ENCODE results near the gene ZNF790.
A peak's percentile ranks its signal among the peaks of the same experiment; 100 is the strongest.

The ZNF790 gene

GRCh38 chr19:36837906-36838783 lies at the start of gene ZNF790:
ZNF790 (minus strand) TSS chr19:36838387; CDS start chr19:36825619, 12,768 bp downstream.
- TF ChIP-seq EGR1 (IDR thresholded peaks at IDR 0.05): no peak
- peak; percentile 35; the same call in 1 of the 2 replicates for TF ChIP-seq TAF1 (IDR thresholded peaks at IDR 0.05; ENCODE audit: low read depth)
- TF ChIP-seq EP300 (IDR thresholded peaks at IDR 0.05; ENCODE audit: borderline replicate concordance): no peak
- no peak for TF ChIP-seq TEAD4 (IDR thresholded peaks at IDR 0.05)
- TF ChIP-seq MAX (IDR thresholded peaks at IDR 0.05): peak; percentile 47
- 0 out of 2 replicates have a peak, but pooled peaks have one; percentile 3 for TF ChIP-seq CREB1 (IDR thresholded peaks at IDR 0.05; ENCODE audit: low read depth)
- TF ChIP-seq YY1 (IDR thresholded peaks at IDR 0.05; ENCODE audit: low read depth): peak; percentile 58; the same call in 1 of the 2 replicates
- TF ChIP-seq ZBTB7A (IDR thresholded peaks at IDR 0.05; ENCODE audit: low read depth): no peak
- TF ChIP-seq USF1 (IDR thresholded peaks at IDR 0.05): peak; percentile 12; the same call in 1 of the 2 replicates

GRCh38 chr19:36876993-36877938 lies 39.1 kb upstream of the ZNF790 start:
- TF ChIP-seq TCF12 (IDR thresholded peaks at IDR 0.05; ENCODE audit: low read depth): no peak
- TF ChIP-seq ZBTB7A (IDR thresholded peaks at IDR 0.05; ENCODE audit: low read depth): no peak
- TF ChIP-seq TEAD4 (IDR thresholded peaks at IDR 0.05): no peak
- no peak for TF ChIP-seq MAX (IDR thresholded peaks at IDR 0.05)
- no peak for TF ChIP-seq FOXM1 (IDR thresholded peaks at IDR 0.05; ENCODE audit: borderline replicate concordance, low read depth)
- no peak for TF ChIP-seq TAF1 (IDR thresholded peaks at IDR 0.05; ENCODE audit: low read depth)
- TF ChIP-seq CREB1 (IDR thresholded peaks at IDR 0.05; ENCODE audit: low read depth): no peak
- TF ChIP-seq RAD21 (IDR thresholded peaks at IDR 0.05; ENCODE audit: low read depth): no peak
- no peak for TF ChIP-seq YY1 (IDR thresholded peaks at IDR 0.05; ENCODE audit: low read depth)
- no peak for TF ChIP-seq NFIC (IDR thresholded peaks at IDR 0.05)
- no peak for TF ChIP-seq EGR1 (IDR thresholded peaks at IDR 0.05)
- no peak for TF ChIP-seq EP300 (IDR thresholded peaks at IDR 0.05; ENCODE audit: borderline replicate concordance)
- TF ChIP-seq, protein P1, sequence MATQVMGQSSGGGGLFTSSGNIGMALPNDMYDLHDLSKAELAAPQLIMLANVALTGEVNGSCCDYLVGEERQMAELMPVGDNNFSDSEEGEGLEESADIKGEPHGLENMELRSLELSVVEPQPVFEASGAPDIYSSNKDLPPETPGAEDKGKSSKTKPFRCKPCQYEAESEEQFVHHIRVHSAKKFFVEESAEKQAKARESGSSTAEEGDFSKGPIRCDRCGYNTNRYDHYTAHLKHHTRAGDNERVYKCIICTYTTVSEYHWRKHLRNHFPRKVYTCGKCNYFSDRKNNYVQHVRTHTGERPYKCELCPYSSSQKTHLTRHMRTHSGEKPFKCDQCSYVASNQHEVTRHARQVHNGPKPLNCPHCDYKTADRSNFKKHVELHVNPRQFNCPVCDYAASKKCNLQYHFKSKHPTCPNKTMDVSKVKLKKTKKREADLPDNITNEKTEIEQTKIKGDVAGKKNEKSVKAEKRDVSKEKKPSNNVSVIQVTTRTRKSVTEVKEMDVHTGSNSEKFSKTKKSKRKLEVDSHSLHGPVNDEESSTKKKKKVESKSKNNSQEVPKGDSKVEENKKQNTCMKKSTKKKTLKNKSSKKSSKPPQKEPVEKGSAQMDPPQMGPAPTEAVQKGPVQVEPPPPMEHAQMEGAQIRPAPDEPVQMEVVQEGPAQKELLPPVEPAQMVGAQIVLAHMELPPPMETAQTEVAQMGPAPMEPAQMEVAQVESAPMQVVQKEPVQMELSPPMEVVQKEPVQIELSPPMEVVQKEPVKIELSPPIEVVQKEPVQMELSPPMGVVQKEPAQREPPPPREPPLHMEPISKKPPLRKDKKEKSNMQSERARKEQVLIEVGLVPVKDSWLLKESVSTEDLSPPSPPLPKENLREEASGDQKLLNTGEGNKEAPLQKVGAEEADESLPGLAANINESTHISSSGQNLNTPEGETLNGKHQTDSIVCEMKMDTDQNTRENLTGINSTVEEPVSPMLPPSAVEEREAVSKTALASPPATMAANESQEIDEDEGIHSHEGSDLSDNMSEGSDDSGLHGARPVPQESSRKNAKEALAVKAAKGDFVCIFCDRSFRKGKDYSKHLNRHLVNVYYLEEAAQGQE (IDR thresholded peaks at IDR 0.05; ENCODE audit: low read depth): no peak
- TF ChIP-seq USF1 (IDR thresholded peaks at IDR 0.05): no peak
- TF ChIP-seq CEBPB (IDR thresholded peaks at IDR 0.05): no peak

- no peak for TF ChIP-seq EGR1 (IDR thresholded peaks at IDR 0.05)
- TF ChIP-seq, protein P1 (IDR thresholded peaks at IDR 0.05; ENCODE audit: low read depth): no peak
- no peak for TF ChIP-seq TAF1 (IDR thresholded peaks at IDR 0.05; ENCODE audit: low read depth)
- no peak for TF ChIP-seq MAX (IDR thresholded peaks at IDR 0.05)
Observed at GRCh38 chr19:36851898-36852297, 13.7 kb upstream of the ZNF790 start.

DNA sequence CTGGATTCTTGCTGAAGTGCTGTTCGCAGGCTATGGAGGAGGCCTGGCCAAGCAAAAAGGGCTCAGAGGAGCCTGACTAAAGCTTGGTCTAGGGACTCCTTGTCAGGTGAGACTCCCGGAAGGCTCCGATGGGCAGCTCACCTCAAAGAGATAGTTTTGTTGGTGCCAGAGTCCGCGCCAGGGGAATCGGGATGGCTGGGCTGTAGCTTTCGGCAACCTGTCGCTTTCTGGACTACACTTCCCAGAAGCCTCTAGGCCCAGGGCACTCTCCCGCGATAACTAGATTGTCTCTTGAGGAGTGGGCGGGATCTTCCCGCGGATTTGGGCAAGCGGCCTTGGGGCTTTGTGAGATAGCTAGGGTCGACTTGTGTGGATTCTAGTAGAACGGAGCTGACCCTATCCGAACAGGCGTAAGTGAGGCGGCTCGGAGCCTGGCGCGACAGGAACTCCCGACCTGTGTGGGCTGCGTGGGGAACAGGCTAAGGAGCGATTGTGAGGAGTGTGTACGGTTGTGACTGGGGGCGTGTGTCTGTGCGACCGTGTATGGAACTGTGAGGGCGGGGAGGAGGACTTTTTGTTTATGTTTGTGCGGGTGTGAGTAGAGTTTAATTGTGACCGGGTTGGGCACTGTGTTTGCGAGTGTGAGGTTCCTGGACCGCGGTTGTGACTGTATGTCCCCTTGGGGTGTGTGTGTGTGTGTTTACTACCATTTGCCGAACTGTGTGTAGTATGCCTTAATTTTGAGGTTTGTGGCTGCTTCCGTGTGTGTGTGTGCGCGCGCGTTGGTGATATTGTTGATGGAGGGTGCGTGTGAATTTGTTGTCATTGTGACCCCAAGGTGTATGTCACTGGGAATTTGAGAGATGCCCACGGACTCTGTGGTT lies 12.6 kb upstream of the ZNF790 start, which contains the start of gene ZNF345:
Gene ZNF345, plus strand, starts transcription at position 318 of the 884 bp plus-strand sequence. CDS start 25,955 bp downstream, outside the sequence.
- TF ChIP-seq ZBTB7A (IDR thresholded peaks at IDR 0.05; ENCODE audit: low read depth): no peak
- no peak for TF ChIP-seq TEAD4 (IDR thresholded peaks at IDR 0.05)
- no peak for TF ChIP-seq CEBPB (IDR thresholded peaks at IDR 0.05)

All from Ishikawa (cell line).